Measurements from ENCODE around the gene FAM110A.
"Not testable (repeated sequence)": the region's sequence is repeated elsewhere in the genome, so short reads cannot be mapped to it uniquely, and the experiment has no call there.

Gene FAM110A

DNA sequence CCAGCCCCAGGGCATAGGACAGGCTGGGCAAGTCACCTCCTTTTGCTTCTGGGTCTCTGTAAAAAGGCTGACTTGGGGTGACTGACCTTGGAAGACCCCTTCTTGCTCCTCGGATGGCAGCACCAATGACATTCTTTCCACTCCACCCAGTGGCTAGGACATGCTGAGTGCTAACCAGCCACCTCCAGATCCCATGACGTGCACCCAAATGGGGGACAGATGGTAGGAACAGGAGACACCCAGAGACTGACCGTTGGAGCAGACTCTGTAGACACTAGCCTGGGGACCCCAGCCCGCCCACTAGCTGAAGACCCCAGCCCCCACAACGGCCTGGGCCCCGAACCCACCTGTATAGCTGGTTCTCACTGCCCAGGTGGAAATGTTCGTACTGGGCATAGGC lies 44.3 kb downstream of the FAM110A start:
- no peak for DNase-seq

- DNase-seq = no peak
Measured at GRCh38 chr20:878511-879307, 45.2 kb downstream of the FAM110A start.

- no peak for DNase-seq
Measured at GRCh38 chr20:879626-880025, 46.1 kb downstream of the FAM110A start.

- no peak for DNase-seq
Measured at GRCh38 chr20:881051-881782, 47.7 kb downstream of the FAM110A start.

DNA sequence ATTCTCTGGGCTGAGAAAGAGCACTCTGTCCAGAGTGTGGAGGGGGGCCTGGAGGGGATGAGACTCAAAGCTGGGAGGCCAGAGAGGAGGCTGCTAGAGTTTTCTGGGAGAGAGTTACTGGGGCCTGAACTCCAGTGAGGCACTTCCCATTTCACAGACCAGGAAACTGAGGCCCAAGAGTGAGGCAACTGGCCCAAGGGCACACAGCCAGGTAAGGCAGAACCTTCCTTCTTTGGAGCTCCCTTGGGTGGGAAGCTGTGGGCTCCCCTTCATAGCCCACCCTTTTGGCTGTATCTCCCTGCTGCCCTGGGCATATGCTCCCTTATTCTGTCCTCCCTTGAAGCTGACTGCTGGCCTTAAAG lies 48.2 kb downstream of the FAM110A start:
- no peak for DNase-seq

DNA sequence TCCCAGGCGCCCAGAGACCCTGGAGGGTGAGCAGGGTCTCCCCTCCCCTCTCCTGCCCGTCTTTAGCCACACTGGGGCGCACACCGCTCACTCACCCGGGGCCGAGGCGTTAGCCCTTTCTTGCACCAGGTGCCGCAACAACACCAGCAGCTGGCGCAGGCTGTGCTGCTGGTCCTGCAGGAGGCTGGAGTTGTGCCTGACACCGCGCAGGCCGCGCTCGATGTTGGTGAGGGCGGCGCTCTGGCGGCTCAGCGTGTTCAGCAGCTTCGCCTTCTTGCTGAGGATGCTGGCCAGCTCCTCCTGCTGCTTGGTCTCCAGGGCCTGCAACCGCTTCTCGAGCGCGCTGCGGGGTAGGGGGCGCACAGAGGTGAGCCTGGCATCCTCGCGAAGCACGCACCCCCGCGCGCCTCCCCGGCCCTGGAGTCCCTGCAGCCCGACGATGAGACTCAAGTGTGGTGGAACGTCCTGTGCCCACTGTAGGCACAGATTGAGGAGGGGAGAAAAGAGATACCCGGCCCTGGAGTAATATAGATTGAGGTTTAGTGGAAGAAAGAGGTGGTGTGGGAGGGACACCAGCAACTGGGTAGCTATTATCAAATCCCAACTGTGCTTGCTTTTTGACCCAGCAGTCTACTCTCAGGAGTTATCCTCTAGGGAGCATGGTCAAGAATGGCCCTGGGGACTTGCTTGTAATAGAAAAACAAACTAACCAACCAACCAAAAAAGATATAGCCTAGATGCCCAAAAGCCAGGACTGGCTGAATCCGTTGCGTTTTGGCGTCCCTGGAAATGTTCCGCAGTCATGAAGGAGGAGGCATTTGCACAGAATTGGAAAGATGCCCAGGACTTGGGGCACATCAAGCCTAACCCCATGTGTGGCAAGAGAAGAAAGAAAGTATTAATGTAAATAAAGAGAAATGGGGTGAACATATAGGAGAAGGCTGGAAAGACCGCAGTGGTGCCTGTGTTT lies 51.8 kb downstream of the FAM110A start:
- DNase-seq = no peak

GRCh38 chr20:887137-887536 lies 53.6 kb downstream of the FAM110A start:
- no peak for DNase-seq

DNA sequence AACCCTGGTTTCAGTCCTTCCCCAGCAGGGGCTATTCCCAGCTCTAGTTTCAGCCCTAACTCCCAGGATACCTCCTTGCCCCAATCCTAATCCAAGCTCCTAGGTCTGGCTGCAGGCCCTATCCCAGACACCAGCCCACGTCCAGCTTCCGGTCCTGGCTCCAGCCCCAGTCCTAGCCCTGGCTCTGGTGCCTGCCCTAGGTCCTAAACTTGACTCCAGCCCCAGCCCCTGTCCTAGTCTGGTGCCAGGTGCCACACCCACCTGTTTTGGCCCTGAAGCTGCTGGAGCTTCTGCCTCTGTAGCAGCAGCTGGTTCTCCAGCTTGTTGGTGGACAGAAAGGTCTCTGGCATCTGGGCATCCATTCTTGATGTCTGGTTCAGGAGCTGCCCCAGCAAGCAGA lies 54.5 kb downstream of the FAM110A start:
- DNase-seq = no peak

- DNase-seq = no peak
Measured at GRCh38 chr20:889106-889505, 55.6 kb downstream of the FAM110A start.

- no peak for DNase-seq
Measured at GRCh38 chr20:889932-890463, 56.5 kb downstream of the FAM110A start.

DNA sequence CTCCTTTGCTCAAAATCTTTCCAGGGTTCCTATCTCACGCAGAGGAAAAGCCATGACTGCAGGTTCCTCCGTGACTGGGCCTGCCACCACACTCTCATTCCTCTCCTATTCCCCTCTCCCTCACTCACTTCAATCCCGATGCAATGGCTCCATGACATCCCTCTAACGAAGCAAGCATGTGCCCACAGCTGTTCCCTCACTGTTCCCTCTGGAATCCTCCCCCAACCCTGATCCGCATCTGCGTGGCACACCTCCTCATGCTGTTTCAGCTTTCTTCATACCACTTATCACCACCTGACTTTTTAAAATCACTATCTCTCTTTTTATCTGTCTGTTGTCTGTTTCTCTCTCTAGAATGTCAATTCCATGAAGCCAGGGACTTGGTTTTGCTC lies 57.1 kb downstream of the FAM110A start:
- DNase-seq = no peak

DNA sequence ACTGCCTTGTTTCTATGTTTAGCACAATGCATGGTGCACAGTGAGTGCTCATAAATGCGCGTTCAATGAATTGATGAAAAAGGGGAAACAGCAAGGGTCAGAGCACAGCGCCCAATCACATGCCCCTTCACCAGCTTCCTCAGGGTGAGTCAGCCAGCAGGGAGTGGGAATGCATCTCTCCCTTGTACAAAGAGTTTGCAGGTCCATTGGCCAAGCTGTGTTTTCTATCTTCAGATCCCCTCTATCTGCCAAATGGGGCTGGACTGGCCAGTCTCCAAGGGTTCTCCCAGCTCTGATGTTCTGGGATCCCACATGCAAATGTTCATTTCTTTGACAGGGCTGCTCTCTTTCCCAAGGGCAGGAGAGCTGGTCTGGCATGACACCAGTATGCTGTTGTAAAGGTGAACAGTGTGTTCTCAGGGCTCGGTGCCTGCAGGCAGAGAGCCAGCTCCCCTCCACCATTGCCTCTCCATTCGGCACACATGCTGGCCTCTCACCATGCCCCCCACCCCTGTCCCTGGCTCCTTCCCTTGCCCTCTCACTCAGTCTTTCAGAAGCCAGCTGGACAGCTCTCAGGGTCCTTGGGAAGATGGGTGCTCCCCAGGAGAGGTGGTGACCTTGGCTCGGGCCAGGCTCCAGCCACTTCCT lies 57.7 kb downstream of the FAM110A start:
- peak in 1 of 2 donors; percentile 17 for DNase-seq

DNA sequence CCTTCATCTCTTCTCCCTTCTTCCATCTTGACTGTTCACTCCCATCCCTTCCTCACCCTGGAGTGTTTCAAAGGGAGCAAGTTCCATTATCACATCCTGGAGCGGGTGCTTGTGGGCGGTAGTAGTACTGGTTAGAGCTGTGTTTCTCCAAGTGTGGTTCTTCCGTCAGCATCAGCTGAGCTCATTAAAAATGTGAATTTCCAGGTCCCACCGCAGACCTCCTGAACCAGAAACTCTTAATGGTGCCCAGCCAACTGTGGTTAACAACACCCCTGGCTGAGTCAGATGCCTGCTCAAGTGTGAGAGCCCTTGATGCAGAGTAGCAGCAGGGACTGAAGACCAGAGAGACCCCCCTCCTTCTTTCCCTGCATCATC lies 58.2 kb downstream of the FAM110A start:
- no peak for DNase-seq

DNA sequence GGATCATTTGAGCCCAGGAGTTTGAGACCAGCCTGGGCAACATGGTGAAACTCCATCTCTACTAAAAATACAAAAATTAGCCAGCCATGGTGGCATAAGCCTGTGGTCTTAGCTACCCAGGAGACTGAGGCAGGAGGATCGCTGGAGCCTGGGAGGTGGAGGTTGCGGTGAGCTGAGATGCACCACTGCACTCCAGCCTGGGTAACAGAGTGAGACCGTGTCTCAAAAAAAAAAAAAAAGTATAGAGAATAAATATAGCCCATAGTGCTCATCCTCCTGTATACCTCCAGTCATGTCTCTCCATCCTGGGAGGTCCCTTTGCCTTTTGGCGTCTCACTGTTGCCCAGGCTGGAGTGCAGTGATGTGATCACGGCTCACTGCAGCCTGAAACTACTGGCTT lies 58.9 kb downstream of the FAM110A start:
- DNase-seq = not testable (repeated sequence)
